GM19099 (cell line): Measurements from ENCODE around the gene MPDZ.

Source experiments
- POLR2A ChIP-seq: IDR thresholded peaks from 3 replicates; pipeline ENCODE4 v1.6.1; 2011; ENCODE audit warnings: low read depth; ENCODE audit not compliant: insufficient read length; ENCODE audit errors: extremely low read depth

The MPDZ gene

DNA sequence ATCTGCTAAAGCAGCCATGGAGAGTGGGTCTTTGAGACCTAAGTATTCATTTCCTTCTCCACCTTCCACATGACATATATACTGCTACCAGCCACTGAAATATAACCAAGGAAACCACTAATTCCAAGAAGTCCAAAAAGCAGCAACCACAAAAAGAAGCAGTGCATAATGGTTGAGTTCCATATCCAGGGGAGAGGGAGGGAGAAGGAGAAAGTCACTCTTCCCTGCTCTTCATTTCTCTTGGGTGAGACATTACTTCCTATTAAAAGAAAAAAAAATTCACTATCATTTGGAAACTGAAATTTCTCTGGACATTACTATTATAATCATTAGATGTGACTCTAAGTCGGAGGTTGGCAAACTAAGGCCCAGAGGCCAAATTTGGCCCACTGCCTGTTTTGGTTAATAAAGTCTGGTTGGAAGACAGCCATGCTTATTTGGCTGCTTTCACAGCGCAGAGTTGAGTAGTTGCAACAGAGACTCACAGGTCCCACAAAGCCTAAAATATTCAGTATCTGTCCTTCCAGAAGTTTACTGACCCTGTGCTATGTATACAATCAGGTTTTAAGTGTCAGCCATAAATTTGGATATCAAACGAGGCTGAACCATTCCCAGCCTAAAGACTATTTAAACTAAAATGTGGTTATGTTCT lies 168.6 kb downstream of the MPDZ start:
- TF ChIP-seq POLR2A: no peak

GRCh38 chr9:13109781-13110180 lies 169.7 kb downstream of the MPDZ start:
- no peak for TF ChIP-seq POLR2A

- TF ChIP-seq POLR2A: no peak
Observed at GRCh38 chr9:13107008-13107407, 172.5 kb downstream of the MPDZ start.

DNA sequence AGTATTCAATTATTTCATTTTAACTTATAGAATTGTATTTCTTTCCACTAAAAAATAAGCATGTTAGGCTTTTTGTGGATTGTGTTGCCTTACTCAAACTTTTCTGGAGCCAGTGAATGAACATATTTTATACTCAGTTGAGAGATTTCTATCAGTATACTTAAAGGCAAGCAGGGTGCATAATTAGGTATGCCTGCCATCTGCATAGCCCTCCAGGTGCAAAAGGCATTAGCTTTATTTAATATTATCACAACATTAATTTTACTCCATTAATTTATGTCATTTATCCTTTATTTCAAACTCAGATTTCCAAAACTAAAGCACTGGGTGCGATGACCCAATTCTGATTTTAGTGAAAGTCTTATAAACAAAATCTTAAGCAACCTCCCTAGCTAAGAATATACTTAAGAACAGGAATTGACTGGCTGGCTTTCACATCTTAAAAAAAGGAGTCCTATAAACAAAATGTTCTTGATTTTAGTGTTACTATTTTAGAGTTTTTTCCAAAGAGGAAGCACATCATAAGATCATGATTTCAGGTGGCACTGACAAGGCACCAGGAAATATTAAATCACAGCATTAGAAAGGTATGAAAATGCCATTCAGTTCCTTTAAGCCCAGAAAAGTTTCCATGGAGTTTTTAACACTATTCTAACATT lies 178.4 kb downstream of the MPDZ start:
- no peak for TF ChIP-seq POLR2A

DNA sequence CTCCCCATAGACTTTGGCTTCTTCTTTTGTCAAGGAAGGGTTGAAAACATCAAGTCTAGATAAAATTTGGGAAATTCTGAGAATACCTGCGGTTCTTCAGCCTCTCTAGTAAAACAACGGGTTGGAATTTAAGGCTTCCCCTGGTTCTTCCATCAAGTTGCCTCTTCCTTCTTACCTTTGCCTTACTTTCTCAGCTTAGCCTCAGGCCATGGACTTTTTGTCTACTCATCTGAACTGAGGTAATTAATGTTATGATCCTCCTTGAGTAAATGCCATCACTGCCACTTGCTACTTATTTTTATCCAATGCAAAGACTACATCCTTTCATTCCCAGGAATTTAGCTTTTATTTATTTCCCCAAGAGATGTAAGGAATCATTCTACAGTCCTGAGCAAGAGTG lies 184.4 kb downstream of the MPDZ start:
- TF ChIP-seq POLR2A: no peak

DNA sequence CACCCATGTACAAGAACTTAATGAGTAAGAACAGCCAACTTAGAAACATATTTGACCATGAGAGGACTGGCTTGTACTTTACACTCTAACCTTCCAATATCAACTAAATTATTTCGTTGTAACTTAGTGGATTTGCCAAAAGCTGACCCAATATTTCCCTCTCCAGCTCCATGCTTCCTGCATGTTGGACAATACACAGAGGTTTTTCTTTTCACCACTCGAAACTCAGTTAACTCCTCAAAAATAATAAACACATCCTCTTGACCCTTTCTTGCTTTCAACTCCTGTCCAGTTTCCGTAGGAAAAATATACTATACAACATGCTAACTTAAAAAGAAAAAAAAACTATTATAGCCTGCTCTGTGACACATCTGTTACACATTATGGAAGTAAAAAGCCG lies 188.9 kb downstream of the MPDZ start:
- TF ChIP-seq POLR2A: no peak

DNA sequence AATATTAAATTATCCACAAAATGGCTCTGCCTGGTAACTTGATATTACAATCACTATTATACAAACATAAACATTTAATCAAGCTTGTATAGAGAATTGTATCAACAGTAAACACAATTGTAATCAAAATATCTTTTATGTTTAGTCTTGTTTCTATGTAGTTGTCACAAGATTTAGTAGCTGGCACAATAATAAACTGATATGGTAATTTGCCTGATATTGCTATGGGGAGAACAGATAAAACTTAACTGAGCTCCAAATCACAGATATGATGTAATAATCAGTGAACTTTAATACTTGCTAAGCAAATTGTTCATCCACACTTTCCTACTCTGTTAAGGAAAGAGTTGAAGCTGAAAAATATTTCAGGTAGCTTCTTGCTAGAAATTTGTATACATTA lies 189.8 kb downstream of the MPDZ start:
- TF ChIP-seq POLR2A: no peak

GRCh38 chr9:13088720-13089427 lies 190.6 kb downstream of the MPDZ start:
- TF ChIP-seq POLR2A: no peak

GRCh38 chr9:13083963-13084528 lies 195.4 kb downstream of the MPDZ start:
- TF ChIP-seq POLR2A: no peak

GRCh38 chr9:13083366-13083765 lies 196.1 kb downstream of the MPDZ start:
- no peak for TF ChIP-seq POLR2A

DNA sequence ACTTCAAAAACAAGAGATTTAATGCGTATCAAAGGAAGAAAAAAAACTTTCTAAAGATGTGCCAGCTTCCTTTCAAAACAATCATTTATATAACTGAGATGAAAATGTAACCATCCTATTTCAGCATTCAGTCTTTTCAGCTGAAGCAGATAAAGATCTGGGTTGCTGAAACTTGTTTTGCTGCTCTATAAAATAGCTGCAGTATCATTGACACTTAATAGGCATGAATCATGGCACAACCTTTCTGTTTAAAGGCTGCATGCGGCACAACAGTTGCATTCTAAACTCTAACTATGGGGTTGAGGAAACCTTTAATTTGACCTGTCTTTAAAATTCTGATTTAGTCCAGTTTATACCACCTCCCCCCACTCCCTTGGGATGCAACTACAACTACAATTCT lies 196.7 kb downstream of the MPDZ start:
- no peak for TF ChIP-seq POLR2A

DNA sequence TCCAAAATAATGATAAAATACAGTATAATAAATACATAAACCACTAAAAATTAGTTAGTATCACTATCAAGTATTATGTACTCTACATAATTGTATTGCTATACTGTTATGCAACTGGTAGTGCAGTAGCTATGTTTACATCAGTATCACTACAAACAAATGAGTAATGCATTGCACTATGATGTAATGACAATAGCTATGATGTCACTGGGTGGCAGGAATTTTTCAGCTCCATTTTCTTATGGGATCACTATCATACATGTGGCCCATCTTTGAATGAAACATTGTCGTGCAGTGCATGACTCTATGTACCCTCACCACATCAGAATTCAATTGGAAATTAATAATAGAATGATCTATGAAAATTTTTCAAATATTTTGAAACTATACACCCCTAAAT lies 201.3 kb downstream of the MPDZ start:
- no peak for TF ChIP-seq POLR2A

GRCh38 chr9:13076616-13077015 lies 202.9 kb downstream of the MPDZ start:
- TF ChIP-seq POLR2A: no peak

GRCh38 chr9:13071921-13072320 lies 207.6 kb downstream of the MPDZ start:
- no peak for TF ChIP-seq POLR2A
